IPS DF 4.7 (cell line): Measurements from ENCODE around the gene LRFN5.
"Not testable (repeated sequence)": the region's sequence is repeated elsewhere in the genome, so short reads cannot be mapped to it uniquely, and the experiment has no call there.

Experiments
- DNase-seq: peaks from one replicate; pipeline ENCODE4 v3.0.0-alpha.2; 2013; ENCODE audit warnings: low spot score; ENCODE audit errors: extremely low read depth

LRFN5 gene

GRCh38 chr14:41636492-41637392 is 30.1 kb downstream of the LRFN5 start:
- no peak for DNase-seq

DNA sequence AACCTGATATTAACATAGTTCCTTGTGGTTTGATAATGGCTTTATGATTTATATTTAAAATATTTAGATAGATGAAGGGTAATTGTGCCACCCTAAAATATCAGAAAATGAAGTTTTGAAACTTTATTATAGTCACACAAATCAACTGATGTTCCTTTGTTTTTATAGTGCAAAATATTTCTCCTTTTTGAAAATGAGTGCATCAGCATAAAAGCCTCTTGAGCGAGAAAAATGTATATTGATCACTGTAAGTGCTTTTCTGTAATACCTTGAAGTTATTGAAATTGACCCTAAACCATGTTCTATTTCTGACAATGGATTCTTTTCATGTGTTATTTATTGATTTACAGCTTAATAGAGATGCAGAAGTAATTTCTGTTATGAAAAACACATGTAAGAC is 35.0 kb downstream of the LRFN5 start:
- DNase-seq, result no peak

DNA sequence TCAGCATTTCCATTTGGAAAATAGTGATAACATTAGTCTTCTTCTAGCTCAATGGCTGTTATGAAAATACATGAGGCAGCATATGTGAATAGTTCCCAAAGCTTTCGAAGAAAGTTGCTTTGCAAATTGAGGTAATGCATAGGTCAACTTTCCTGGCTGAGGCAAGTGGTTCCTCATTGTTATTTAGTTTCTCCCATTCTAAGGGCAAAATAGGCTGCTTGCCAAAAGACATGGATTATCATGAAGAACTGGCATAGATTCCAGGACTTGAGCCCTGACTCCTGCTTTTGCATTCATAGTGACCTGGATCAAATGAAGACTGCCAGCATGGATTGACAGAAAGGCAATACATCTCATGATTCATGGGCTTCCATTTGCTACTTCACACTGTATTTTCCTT is 35.7 kb downstream of the LRFN5 start:
- no peak for DNase-seq

GRCh38 chr14:41642789-41643188 is 36.1 kb downstream of the LRFN5 start:
- DNase-seq, result no peak

- no peak for DNase-seq
Observed at GRCh38 chr14:41644606-41645005, 37.9 kb downstream of the LRFN5 start.

- no peak for DNase-seq
Observed at GRCh38 chr14:41650802-41651201, 44.1 kb downstream of the LRFN5 start.

GRCh38 chr14:41654196-41654595 is 47.5 kb downstream of the LRFN5 start:
- no peak for DNase-seq

DNA sequence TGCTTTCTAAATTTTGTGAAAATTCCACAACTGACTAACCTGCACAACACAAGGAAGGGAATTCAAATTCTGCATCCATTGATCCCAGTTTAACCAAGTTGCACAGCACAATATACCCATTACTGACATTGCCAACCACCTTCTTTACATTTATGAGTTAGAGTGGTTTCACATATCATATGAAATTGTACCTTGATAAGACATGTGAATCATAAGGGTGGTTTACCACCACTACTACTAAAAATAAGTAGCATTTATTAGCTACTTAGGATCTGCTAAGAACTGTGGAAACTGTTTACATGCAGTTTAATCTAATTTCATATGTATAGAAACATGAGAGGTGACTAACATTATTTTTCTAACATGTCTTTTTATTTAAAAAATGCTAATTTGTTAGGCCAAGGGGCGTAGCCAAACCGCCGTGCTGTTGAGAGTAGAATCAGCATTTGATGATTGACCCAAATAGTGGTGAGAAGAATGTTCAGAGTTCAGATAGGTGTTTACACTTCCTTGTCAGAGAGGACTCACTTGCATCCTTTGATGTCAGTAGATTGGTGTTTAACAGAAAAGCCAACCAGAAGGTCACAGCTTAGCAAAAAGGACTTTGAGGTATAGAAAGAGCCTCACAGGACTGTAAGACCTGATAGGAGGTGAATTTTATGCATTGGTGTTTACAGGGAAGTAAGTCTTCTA is 56.2 kb downstream of the LRFN5 start:
- DNase-seq, result no peak

DNA sequence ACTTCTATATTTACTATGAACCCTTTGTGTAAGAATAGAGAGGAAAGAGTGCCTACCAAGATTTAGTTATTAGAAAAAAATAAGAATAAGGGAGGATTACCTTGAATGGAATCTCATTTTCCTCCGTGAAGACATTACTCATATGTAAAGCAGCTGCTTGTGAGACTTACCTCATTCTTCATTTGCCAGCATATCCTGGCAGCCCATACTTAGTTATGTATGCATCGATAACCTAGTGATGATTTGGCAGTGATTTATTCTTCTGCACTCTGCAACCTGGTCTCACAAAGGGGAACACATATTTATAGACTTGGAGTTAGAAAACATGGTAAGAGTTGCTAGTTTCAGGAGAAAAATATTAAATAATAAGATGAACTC is 56.8 kb downstream of the LRFN5 start:
- DNase-seq, result no peak

DNA sequence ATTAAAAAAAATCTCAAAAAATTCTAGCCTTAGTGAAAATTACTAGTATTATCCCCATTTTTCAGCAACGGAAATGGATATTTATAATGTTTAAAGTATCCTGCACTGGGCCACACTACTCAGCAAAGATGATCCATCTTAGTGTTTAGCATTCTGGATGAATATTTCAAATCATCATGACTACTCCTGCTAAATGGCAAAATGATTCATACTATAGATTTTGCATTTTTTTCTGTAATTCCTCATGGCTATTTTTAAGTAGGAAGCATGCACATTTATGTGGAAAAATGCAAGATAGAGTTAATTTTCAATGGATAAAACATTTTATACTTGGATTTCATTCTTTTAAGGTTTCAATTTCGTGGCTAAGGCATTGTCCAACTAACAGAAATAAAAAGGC is 59.6 kb downstream of the LRFN5 start:
- DNase-seq, result no peak

DNA sequence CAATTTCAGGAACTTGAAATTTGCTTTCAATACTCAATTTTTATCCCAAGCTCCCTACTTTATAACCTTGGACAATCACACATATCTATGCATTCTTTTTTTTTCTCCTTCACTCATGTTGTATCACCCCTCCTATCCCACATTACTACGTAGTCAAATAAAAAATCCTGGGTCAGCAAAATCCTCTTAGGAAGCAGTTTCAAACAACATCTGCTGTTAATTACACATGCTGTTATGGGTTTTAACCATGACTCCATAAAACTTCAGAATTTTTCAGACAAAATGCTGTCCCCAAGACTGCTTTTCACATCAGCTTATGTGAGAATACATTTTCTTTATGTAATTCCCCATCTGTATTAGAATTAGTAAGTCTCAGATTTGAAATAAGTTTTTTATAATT is 61.7 kb downstream of the LRFN5 start:
- no peak for DNase-seq

DNA sequence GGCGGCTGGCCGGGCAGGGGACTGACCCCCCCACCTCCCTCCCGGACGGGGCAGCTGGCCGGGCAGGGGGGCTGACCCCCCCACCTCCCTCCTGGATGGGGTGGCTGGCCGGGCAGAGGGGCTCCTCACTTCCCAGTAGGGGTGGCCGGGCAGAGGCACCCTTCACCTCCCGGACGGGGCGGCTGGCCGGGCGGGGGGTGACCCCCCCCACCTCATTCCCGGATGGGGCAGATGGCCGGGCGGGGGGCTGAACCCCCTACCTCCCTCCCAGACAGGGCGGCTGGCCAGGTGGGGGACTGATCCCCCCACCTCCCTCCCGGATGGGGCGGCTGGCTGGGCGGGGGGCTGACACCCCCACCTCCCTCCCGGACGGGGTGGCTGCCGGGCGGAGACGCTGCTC is 66.9 kb downstream of the LRFN5 start:
- DNase-seq, result not testable (repeated sequence)

- not testable (repeated sequence) for DNase-seq
Observed at GRCh38 chr14:41674511-41674971, 67.9 kb downstream of the LRFN5 start.

GRCh38 chr14:41699486-41699885 is 92.8 kb downstream of the LRFN5 start:
- no peak for DNase-seq

DNA sequence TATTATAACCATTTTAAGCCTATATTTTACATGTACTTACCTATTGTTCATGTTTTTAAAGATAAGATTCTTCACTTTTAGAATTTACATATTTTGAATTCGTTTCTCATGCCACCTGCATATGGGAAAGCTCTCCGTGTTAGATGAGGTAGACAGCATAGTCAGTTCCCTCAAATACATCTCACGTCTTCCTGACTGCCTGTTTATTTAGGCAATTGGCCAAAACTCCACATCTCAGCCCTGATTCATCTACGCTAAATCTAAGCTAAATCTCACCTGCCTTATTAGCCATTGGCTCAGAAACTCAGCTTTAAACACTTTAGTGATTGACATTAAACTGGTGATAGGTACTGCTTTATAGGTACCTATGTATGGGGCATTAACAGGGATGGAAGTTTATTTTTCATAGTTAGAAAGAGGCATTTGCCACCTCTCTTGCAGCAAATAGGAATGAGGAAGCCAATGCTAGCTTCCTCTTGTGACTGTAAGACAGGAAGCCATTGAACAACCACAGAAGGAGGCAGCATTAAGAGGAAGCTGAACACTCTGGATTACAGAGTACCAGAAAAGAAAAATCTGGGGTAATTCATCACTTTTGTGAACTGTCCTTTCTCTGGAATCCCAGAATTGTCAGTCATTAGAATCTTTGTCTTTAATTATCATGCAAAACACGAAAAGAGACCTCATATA is 111.9 kb downstream of the LRFN5 start:
- DNase-seq, result no peak

- no peak for DNase-seq
Observed at GRCh38 chr14:41739203-41739602, 132.5 kb downstream of the LRFN5 start.

GRCh38 chr14:41743140-41743539 is 136.5 kb downstream of the LRFN5 start:
- DNase-seq, result no peak

DNA sequence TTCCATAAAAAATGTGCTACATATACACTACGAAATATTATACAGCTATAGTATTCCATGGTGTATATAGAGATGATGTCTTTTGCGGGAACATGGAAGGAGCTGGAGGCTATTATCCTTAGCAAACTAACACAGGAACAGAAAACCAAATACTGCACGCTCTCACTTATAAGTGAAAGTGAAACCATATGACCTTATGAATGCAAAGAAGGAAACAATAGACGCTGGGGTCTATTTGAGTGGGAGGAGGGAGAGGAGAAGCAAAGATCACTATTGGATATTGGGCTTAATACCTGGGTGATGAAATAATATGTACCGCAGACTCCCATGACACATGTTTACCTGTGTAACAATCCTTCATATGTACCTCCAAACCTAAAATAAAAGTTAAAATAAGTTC is 142.8 kb downstream of the LRFN5 start:
- DNase-seq, result no peak

DNA sequence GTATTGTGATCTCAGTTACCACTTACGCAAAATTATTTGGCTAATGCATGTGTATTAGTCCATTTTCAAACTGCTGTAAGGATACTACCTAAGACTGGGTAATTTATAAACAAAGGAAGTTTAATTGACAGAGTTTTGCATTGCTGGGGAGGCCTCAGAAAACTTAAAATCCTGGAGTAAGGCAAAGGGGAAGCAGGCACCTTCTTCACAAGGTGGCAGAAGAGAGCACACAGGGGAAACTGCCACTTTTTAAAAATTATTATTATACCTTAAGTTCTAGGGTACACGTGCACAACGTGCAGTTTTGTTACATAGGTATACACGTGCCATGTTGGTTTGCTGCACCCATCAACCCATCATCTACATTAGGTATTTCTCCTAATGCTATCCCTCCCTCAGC is 143.9 kb downstream of the LRFN5 start:
- not testable (repeated sequence) for DNase-seq

- DNase-seq, result no peak
Observed at GRCh38 chr14:41758011-41758665, 151.5 kb downstream of the LRFN5 start.

DNA sequence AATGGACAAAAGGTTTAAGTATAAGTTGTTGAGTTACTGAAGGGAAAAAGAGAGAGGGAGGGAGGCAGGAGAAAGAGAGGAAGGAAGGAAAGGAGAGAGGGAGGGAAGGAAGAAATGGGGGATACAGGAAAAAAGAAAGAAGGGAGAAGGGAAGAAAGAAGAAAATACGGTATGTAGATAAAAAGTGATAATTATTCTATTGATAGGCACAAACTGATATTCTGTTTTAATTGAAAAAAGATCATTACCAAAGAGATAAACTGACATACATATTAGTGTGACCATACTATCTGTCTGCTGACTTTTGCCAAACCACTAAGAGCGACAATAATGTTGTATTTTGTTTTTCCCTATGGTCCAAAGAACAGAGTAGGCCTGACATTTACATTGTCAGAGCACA is 154.5 kb downstream of the LRFN5 start:
- DNase-seq, result no peak

- DNase-seq, result no peak
Observed at GRCh38 chr14:41766772-41767171, 160.1 kb downstream of the LRFN5 start.
